Gastroesophageal sphincter (tissue), 4 donors: Measurements from ENCODE around the gene KCNA3. TPM values are rescaled to one million over a fixed set of nuclear protein-coding genes. Genes with fewer than 3 reads are reported as not detected.
A peak's percentile ranks its signal among the peaks of the same experiment; 100 is the strongest.

ENCODE experiments used
- ATAC-seq: fragments of 150-250 bp; one replicate; pipeline ENCODE4 v1.9.1; 2016; ENCODE audit warnings: mild to moderate bottlenecking, moderate library complexity
- H3K27ac ChIP-seq, 4 donors: fragments of 200-600 bp; sonication (generic) in 3 of 4; 1 replicate in 3 of 4; 2 replicates in 1 of 4; pipeline ENCODE4 v1.5.1; 2016 to 2019
- H3K27me3 ChIP-seq: fragments of 200-600 bp; sonication (generic); one replicate; pipeline ENCODE4 v1.5.1; 2019
- H3K36me3 ChIP-seq, 2 donors: fragments of 200-600 bp; sonication (generic); one replicate each; pipeline ENCODE4 v1.5.1; 2019; ENCODE audit warnings: control low read depth in 1 of 2
- H3K4me1 ChIP-seq, 3 donors: fragments of 200-600 bp; sonication (generic); 1 replicate in 2 of 3; 2 replicates in 1 of 3; pipeline ENCODE4 v1.5.1; 2016 to 2019; ENCODE audit warnings: control low read depth in 2 of 3
- H3K4me3 ChIP-seq, 2 donors: fragments of 200-600 bp; sonication (generic); one replicate each; pipeline ENCODE4 v1.5.1; 2019; ENCODE audit warnings: mild to moderate bottlenecking in 1 of 2, moderate library complexity in 1 of 2
- H3K9me3 ChIP-seq, 3 donors: fragments of 200-600 bp; sonication (generic); one replicate each; pipeline ENCODE4 v1.5.1; 2017 to 2019; ENCODE audit warnings: control low read depth in 2 of 3
- CTCF ChIP-seq, 4 experiments: fragments of 200-600 bp in 2 of 4; fragments of 450-650 bp in 2 of 4; sonication (generic) in 1 of 4; IDR thresholded peaks; one replicate each; pipeline ENCODE4 v1.5.1; 2017 to 2019; ENCODE audit warnings: antibody characterized with exemption in 4 of 4, mild to moderate bottlenecking in 2 of 4, moderate library complexity in 2 of 4
- EP300 ChIP-seq: sonication (generic); formaldehyde crosslinking; IDR thresholded peaks from one replicate; pipeline ENCODE4 v1.6.1; 2017; ENCODE audit warnings: antibody characterized with exemption, mild to moderate bottlenecking
- POLR2A ChIP-seq, 2 donors: fragments of 450-650 bp; IDR thresholded peaks; one replicate each; pipeline ENCODE4 v1.6.1; 2017; ENCODE audit warnings: antibody characterized with exemption in 2 of 2, mild to moderate bottlenecking in 2 of 2, moderate library complexity in 1 of 2
- POLR2AphosphoS5 ChIP-seq: sonication (generic); formaldehyde crosslinking; IDR thresholded peaks from one replicate; pipeline ENCODE4 v1.6.1; 2017; ENCODE audit warnings: antibody characterized with exemption
- WGBS, 2 donors: methylation state at CpG; one replicate each; pipeline ENCODE4 v1.1.5; 2018; ENCODE audit warnings: low coverage in 1 of 2; 5-methylcytosine and 5-hydroxymethylcytosine counted together
- total RNA-seq, 4 donors: library from RNA; depleted of rRNA; stranded (reverse); fragments of >200 nt; gene quantifications; one replicate each; pipeline ENCODE4 v1.1.0, GENCODE V29; 2016

Gene KCNA3
- total RNA-seq = 1 to 10 TPM in 1 of 4 donors, under 1 TPM in 3; 0.31 to 1.9 (median 0.49) TPM

GRCh38 chr1:110674337-110675059, at the start of gene KCNA3:
KCNA3 (minus strand) TSS chr1:110674940; CDS start chr1:110674809, 131 bp downstream.
- H3K4me3 ChIP-seq = peak within 1 kb of the TSS; percentile 25 to 62
- ATAC-seq = peak; percentile 57
- H3K4me1 ChIP-seq = peaks cover 0 to 18% (median 0%) of the 10 kb centered on the region in 3 donors
- whole genome bisulfite sequencing, 2 donors = 0% methylated on average over 6 of the region's 97 CpGs; no CpG with 5 or more reads in 1 of the 2 donors
- H3K9me3 ChIP-seq = no peaks in the 10 kb centered on the region
- peaks cover 93% of the 10 kb centered on the region for H3K27me3 ChIP-seq
- peak within 1 kb of the TSS in 2 of 4 donors; percentile 25 to 26 for H3K27ac ChIP-seq
- no peaks in the 10 kb centered on the region for H3K36me3 ChIP-seq
- no peak for TF ChIP-seq EP300
- TF ChIP-seq POLR2A (IDR thresholded peaks at IDR 0.05) = no peak
- TF ChIP-seq CTCF (IDR thresholded peaks at IDR 0.05) = no peak
- no peak for TF ChIP-seq POLR2AphosphoS5

GRCh38 chr1:110722807-110723206, 48.1 kb upstream of the KCNA3 start:
- 70 to 81% methylated on average over 2 to 5 of the region's 5 CpGs for WGBS, 2 donors
- H3K4me3 ChIP-seq = no peak overlapping the region
- no peaks in the 10 kb centered on the region for H3K9me3 ChIP-seq
- no peaks in the 10 kb centered on the region for H3K36me3 ChIP-seq
- H3K4me1 ChIP-seq = no peaks in the 10 kb centered on the region
- TF ChIP-seq CTCF (IDR thresholded peaks at IDR 0.05) (no peak), POLR2A (IDR thresholded peaks at IDR 0.05) (no peak), EP300 (no peak), POLR2AphosphoS5 (no peak)
- H3K27me3 ChIP-seq = peaks cover 35% of the 10 kb centered on the region
- ATAC-seq = no peak
- no peak overlapping the region for H3K27ac ChIP-seq

- TF ChIP-seq CTCF (IDR thresholded peaks at IDR 0.05) (no peak), POLR2AphosphoS5 (no peak), EP300 (no peak), POLR2A (IDR thresholded peaks at IDR 0.05) (no peak)
- Histone ChIP-seq H3K4me3 (no peak overlapping the region), H3K36me3 (no peaks in the 10 kb centered on the region), H3K27me3 (peaks cover 35% of the 10 kb centered on the region), H3K4me1 (no peaks in the 10 kb centered on the region), H3K9me3 (no peaks in the 10 kb centered on the region), H3K27ac (no peak overlapping the region)
- ATAC-seq = no peak
- WGBS, 2 donors = 60 to 79% methylated on average over 2 of the region's 2 CpGs
Observed at GRCh38 chr1:110719908-110720307, 45.2 kb upstream of the KCNA3 start.

- no peak overlapping the region for H3K27ac ChIP-seq
- 65 to 93% methylated on average over 2 to 4 of the region's 6 CpGs for WGBS, 2 donors
- ATAC-seq = no peak
- no peaks in the 10 kb centered on the region for H3K9me3 ChIP-seq
- no peak overlapping the region for H3K4me3 ChIP-seq
- H3K27me3 ChIP-seq = peaks cover 29% of the 10 kb centered on the region
- TF ChIP-seq POLR2AphosphoS5 (no peak), EP300 (no peak), POLR2A (IDR thresholded peaks at IDR 0.05) (no peak), CTCF (IDR thresholded peaks at IDR 0.05) (no peak)
- H3K4me1 ChIP-seq = no peaks in the 10 kb centered on the region
- no peaks in the 10 kb centered on the region for H3K36me3 ChIP-seq
Observed at GRCh38 chr1:110718452-110718851, 43.7 kb upstream of the KCNA3 start.

GRCh38 chr1:110717179-110717578, 42.4 kb upstream of the KCNA3 start:
- TF ChIP-seq POLR2A (IDR thresholded peaks at IDR 0.05) (no peak), EP300 (no peak), CTCF (IDR thresholded peaks at IDR 0.05) (no peak), POLR2AphosphoS5 (no peak)
- H3K27me3 ChIP-seq = peaks cover 27% of the 10 kb centered on the region
- no peaks in the 10 kb centered on the region for H3K9me3 ChIP-seq
- ATAC-seq = no peak
- no peak overlapping the region for H3K4me3 ChIP-seq
- no peaks in the 10 kb centered on the region for H3K36me3 ChIP-seq
- no peaks in the 10 kb centered on the region for H3K4me1 ChIP-seq
- H3K27ac ChIP-seq = no peak overlapping the region
- 67 to 78% methylated on average over 3 to 6 of the region's 6 CpGs for WGBS, 2 donors
